GM21723 (cell line): ENCODE measurements around the gene TOPORS.
"Not testable (repeated sequence)": the region's sequence is repeated elsewhere in the genome, so short reads cannot be mapped to it uniquely, and the experiment has no call there.

Experiments
- ATAC-seq: cut with Tn5 transposase; IDR thresholded peaks from one replicate; pipeline ENCODE4 v1.9.1; 2021; ENCODE audit warnings: mild to moderate bottlenecking, moderate library complexity; ENCODE audit not compliant: unreplicated experiment

Gene TOPORS

GRCh38 chr9:32552172-32552872 lies at the start of gene TOPORS, which contains the start of gene SMIM27:
TOPORS (minus strand) TSS chr9:32552586; CDS start chr9:32552436, 150 bp downstream.
SMIM27 (plus strand) TSS chr9:32552327; CDS start chr9:32552435, 108 bp downstream.
- peak; percentile 76 for ATAC-seq

DNA sequence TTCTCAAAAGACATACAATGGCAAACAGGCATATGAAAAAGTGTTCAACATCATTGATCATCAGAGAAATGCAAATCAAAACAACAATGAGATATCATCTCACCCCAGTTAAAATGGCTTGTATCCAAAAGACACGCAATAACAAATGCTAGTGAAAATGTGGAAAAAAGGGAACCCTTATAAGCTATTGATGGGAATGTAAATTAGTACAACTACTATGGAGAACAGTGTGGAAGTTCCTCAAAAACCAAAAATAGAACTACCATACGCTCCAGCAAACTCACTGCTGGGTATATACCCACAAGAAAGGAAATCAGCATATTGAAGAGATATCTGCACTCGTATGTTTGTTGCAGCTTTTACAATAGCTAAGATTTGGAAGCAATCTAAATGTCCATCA lies 46.6 kb upstream of the TOPORS start:
- not testable (repeated sequence) for ATAC-seq

DNA sequence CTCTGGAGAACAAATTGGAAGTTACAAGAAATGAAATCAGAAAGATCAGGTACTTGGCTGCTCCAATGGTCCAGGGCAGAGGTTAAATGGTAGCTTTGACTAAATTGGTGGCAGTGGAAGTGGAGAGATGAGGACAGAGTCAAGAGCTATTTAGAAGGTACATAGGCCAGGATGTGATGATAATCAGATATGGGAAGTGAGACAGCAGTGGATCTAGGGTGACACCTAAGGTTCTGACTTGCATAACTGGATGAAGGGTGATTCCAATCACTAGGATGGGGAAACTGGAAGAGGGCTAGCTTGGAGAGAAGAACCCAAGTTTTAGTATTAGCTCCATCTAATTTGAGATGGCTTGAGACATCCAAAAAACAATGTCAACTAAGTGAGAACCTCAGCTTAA lies 44.5 kb upstream of the TOPORS start:
- ATAC-seq = no peak

DNA sequence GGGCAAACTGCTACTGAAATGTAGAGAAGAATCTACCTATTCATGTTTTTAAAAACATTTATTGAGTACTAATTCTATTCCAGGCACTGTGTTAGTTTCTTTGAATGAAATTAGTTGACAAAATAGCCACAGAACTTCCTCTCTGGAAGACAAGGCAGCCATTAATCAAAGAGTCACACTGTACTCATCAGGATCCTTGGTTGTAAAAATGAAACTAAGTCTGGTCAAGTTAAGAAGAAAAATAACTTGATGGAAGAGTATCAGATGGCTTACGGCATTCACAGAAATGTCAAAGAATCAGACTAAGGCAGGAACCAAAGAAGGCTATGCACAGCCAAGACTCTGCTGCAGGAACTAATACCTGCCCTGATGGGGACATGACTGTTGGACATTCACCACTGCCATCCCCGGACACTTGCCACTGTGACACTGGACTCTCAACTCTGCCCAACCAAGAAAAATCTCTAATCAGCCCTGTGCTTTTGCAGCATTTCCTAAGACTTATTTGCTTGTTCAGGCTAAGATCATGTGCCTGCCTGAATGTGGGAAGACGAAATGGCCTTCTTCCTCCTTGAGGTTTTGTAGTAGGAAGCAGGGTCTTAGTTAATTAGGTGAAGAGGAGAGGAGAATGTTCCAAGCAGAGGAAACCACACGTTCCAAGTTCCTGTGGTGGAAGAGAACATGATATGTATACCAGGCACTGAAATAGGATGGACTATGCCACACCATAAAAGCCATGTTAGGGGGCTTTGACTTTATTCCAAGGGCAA lies 43.9 kb upstream of the TOPORS start:
- ATAC-seq = no peak

DNA sequence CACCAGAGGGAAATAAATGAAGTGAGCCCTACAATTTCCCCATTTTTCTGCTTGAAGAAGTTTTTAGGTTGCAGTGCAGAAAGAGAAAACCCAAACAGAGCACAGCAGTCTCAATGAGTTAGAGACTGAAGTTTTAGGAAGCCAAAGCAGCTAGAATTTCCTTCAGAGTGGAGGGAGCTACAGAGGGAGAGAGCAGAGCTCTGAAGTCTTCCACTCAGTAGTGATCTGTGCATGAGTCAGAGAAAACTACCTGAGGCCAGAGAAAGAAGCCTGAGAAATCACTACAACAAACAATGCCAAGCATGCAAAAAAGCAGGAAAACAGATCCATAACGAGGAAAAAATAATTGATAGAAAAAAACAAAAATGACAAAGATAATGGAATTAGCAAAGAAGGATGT lies 38.5 kb upstream of the TOPORS start:
- no peak for ATAC-seq

DNA sequence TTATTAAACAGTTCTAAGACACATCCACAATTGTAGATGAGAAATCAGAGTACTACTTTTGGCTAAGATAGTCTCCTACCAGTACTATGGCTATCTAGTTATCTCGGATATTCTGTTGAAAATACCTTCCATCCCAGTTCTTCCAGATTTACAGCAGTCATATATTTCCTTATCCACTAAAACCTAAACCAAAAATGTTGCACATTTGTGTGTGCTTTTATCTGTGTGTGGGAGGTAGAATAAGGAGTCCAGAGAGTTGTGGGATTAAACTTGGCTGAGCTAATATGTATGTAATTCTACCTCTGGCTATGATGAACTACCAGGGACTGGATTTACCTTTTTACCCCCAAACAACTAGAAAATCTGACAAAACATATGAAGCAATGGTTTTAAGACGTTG lies 38.1 kb upstream of the TOPORS start:
- ATAC-seq = no peak

DNA sequence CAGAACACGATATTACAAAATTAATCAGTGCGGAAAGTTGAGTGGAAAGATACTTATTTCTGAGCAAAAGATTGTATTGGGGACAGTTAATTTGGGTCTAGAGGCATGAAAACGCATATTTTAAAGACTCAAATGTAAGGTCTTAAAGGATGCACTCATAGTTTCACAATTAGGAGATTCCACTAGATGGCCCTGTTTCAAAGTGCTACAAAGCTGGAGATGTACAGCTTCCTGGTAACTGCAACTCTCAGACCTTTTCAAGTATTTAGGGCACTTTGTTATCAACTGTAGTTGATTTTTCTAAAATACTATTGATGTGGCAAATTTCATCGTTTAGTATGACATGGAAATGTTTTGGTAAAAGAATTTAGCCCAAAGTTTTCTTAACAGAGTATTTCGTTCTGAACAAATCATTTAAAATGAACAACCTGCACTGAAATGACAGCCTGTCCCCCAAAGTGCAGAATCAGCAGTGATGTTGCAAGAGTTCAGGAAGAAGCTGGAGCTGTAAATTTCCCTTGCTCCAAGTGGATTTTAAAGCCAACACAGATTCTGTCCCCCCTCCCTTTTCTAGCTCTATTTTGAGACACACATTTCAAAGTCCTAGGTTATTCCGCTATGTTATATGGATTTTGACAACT lies 36.8 kb upstream of the TOPORS start:
- peak; percentile 74 for ATAC-seq

GRCh38 chr9:32587901-32588300 lies 35.5 kb upstream of the TOPORS start:
- ATAC-seq = no peak

DNA sequence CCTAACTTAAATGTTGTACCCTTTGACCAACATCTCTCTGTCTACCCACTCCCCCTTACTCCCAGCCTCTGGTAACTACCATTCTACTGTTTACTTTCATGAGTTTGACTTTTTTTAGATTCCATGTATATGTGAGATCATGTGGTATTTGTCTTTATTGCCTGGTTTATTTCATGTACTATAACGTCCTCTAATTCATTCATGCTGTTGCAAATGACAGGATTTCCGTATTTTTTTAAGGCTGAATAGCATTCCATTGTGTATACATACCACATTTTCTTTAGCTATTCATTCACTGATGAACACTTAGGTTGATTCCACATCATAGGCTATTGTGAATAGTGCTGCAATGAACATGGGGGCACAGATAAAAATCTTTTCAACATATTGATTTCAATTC lies 32.4 kb upstream of the TOPORS start:
- no peak for ATAC-seq

DNA sequence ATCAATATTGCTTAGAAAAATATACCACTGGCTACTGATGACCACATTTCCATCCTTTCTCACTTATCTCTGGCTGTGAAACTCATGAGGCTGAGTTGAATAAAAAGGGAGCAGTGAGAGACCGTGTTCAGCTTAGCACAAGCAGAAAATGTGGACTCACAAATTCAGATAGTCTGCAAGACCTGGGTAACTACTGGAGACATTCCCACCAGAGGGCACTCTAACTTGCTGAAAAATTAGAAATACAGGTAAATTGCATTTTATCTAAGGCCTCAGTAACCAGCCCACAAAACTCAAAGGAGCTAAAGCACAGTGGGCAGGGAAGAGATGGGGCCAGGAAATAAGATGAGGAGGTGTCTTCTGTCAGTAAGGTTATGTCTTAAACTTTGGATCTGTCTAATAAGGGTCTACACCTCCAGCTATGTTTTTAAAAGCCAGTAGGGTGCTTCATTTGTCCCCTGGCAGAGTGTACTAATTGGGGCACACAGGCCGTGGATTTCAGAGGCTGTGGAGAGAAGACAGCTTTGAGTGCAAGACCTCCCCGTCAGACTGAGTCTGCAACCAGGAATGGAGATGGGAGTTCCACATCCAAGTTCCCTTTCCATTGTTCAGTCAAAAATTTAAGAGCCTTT lies 29.2 kb upstream of the TOPORS start:
- ATAC-seq = peak; percentile 41

DNA sequence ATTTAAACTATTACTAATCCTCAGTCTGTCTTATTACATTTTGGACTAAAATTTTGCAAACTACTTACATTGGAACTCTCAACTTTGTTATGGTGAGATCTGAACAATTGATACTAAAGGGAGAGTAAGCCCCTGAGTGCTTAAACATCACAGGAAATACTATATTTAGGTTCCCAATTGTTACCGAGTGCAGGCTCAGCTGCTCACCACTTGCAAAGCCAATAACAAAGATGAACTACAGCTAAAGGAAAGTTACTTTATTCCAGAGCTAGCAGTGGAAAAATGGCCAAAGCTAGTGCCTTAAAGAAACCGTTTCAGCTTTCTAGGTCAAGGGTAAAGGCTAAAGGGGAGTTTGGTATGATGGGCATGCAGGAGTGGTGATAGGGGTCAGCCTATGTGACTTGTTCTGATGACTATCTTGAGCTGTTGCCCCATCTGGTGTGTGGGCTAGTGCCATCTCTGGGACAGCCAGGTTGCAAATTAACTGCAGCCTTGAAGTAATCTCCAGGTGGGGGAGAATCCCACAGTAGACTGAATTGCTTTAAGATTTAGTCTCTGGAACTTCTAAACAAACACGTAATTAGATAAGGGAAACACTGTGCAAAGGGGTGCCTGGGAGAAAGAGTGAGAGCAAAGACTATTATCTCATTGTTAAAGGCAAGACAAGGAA lies 28.4 kb upstream of the TOPORS start:
- ATAC-seq = no peak

DNA sequence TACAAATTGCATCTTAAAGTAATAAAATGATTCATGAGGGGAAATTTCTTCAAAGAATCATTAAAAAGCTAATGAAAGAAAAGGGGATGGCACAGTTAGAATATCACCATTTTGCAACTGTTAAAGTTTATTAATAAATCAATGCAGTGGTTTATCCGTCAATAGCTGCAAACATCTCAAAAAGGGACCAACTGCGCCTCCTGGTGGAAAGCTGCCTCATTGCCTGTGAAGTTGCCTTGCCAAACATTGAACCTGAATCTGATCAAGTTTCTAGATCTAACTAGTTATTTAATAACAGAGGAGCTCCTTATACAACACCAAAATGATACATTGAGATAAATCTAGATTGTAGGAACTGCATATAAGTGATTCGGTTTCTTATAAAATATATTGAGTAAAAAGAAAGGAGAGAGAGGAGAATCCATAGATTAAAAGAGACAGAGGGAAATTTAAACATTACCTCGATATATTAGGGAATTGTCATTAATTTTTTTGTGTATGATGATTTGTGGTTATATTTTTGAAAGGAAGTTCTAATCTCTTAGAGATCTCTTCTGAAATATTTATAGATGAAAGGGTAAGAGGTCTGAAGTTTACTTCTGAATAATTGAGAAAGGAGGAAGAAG lies 27.4 kb upstream of the TOPORS start:
- peak; percentile 49 for ATAC-seq

- ATAC-seq = no peak
Measured at GRCh38 chr9:32578976-32579375, 26.6 kb upstream of the TOPORS start.

- peak; percentile 29 for ATAC-seq
Measured at GRCh38 chr9:32577316-32577715, 24.9 kb upstream of the TOPORS start.

- ATAC-seq = no peak
Measured at GRCh38 chr9:32574858-32575257, 22.5 kb upstream of the TOPORS start.

GRCh38 chr9:32573821-32574220 lies 21.4 kb upstream of the TOPORS start:
- no peak for ATAC-seq

DNA sequence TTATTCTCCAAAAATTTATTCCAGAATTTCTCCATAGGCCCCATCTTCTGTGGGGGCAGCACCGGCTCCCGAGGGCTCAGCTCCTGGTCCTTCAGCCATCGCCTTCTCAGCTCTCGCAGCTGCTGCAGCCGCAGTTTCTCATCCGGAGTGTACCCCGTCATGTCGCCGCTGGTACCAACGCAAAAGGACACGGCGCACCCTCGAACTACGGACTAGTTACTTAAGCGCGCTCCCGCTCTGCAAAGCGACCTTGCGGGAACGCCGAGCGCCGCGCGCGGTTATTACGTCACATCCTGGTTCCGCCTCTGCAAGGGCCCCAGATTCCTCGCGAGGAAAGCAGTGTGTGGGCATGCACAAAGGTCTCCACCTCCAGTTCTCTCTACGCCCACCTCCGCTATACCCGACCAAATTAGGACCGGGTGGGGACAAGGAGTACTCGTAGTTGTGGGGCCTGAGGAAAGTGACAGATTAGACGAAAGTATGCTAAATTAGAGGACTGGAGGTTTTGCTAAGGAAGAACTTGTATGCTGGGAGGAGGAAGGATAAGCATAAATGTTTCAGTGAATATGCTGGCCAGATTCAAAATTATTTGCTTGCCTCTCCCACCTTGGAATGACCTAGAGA lies 20.6 kb upstream of the TOPORS start, which contains the start of gene NDUFB6:
NDUFB6 (minus strand) TSS at position 260 of the 624 bp plus-strand sequence; CDS start at position 161, 99 bp downstream.
- ATAC-seq = peak; percentile 86

- peak; percentile 91 for ATAC-seq
Measured at GRCh38 chr9:32571969-32572899, 19.8 kb upstream of the TOPORS start.

DNA sequence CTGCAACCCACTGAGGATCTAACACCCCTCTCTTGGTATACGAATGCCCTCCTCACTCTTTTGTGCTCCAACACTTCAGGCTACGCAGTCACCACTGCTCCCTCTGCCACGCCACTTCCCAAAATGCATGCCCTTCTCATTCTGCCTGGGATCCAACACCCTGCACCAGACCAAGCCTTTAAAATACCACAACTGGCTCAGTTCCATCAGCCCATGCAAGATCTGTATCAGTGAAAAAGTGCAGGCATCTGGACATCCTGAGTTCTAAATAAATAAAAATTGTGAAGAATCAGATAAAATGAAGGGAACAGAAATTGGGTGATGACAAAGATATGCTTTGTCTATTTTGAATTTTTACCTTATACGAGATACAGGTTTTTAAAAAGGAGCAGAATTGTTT lies 17.9 kb upstream of the TOPORS start:
- ATAC-seq = no peak
